HCT116 (cell line): ENCODE measurements around the gene SPATA20. TPM values are rescaled to one million over a fixed set of nuclear protein-coding genes. Genes with fewer than 3 reads are reported as not detected.

Source experiments
- ATAC-seq: fragments of 200-7000 bp; cut with Tn5 transposase; 2 replicates; pipeline ENCODE4 v1.9.1; 2020; ENCODE audit warnings: mild to moderate bottlenecking, moderate library complexity
- BruUV-seq: library from RNA; stranded (reverse); fragments of 400-500 nt; replicated peaks from 2 replicates; lab custom pipeline; 2021; lab: Mats Ljungman, UMichigan
- CTCF ChIA-PET: fragments of 300-600 bp; sonication (Branson Sonifier 250); formaldehyde crosslinking; loops from one replicate; lab custom pipeline; 2021; ENCODE audit warnings: antibody characterized with exemption; lab: Charles Lee
- POLR2A ChIA-PET: fragments of 300-600, 350-600 bp; sonication (Branson Sonifier 250); formaldehyde crosslinking; loops from one replicate; lab custom pipeline; 2021; ENCODE audit warnings: antibody characterized with exemption; lab: Charles Lee
- RAD21 ChIA-PET, 2 experiments: fragments of 300-600 bp; sonication (Branson Sonifier 250); formaldehyde crosslinking; loops; one replicate each; lab custom pipeline; 2023; ENCODE audit warnings: low total read pairs in 2 of 2; ENCODE audit not compliant: uncharacterized antibody in 2 of 2, unreplicated experiment in 2 of 2, low non-redundant PET in 1 of 2; lab: Charles Lee
- DNase-seq: peaks from one replicate; pipeline ENCODE4 v3.0.0-alpha.2; 2010; ENCODE audit warnings: low read depth, low spot score
- H2AFZ ChIP-seq: fragments of 200-600 bp; shearing (Covaris generic), sonication (generic); 2 replicates; pipeline ENCODE4 v1.6.1; 2017; ENCODE audit warnings: low read depth, mixed run types, mixed read lengths, antibody characterized with exemption, low read length; ENCODE audit not compliant: poor library complexity, severe bottlenecking
- H3K27ac ChIP-seq: 2 replicates; pipeline ENCODE4 v1.5.1; 2012; ENCODE audit warnings: low read depth, low read length
- H3K27me3 ChIP-seq: fragments of 200-600 bp; sonication (generic); 2 replicates; pipeline ENCODE4 v1.6.1; 2016; ENCODE audit warnings: mixed run types, low read length, mixed read lengths; ENCODE audit not compliant: insufficient read depth
- H3K36me3 ChIP-seq, 2 experiments: fragments of 200-500 bp in 1 of 2; fragments of 200-600 bp in 1 of 2; sonication (Bioruptor generic) in 1 of 2; sonication (generic) in 1 of 2; 2 replicates each; pipeline versions ENCODE4 v1.5.1 to v1.6.1; 2014 to 2016; ENCODE audit warnings: low read length in 2 of 2, inconsistent platforms in 1 of 2, mixed read lengths in 1 of 2, mixed run types in 1 of 2; ENCODE audit not compliant: insufficient read depth in 2 of 2, control insufficient read depth in 1 of 2
- H3K4me1 ChIP-seq, 2 experiments: fragments of 200-600 bp in 1 of 2; sonication (generic) in 1 of 2; 2 replicates each; pipeline versions ENCODE4 v1.5.1 to v1.6.1; 2012 to 2017; ENCODE audit warnings: low read length in 2 of 2, inconsistent platforms in 1 of 2, mild to moderate bottlenecking in 1 of 2, mixed read lengths in 1 of 2, mixed run types in 1 of 2, moderate library complexity in 1 of 2; ENCODE audit not compliant: insufficient read depth in 2 of 2, control insufficient read depth in 1 of 2
- H3K4me2 ChIP-seq: fragments of 200-600 bp; sonication (generic); 2 replicates; pipeline ENCODE4 v1.6.1; 2017; ENCODE audit warnings: mixed run types, low read length, mixed read lengths
- H3K4me3 ChIP-seq, 2 experiments: fragments of 200-600 bp in 1 of 2; sonication (generic) in 1 of 2; replicated peaks in 1 of 2; 2 replicates each; pipeline ENCODE4 v1.5.1; 2011 to 2016; ENCODE audit warnings: low read length in 2 of 2, control low read depth in 1 of 2, low read depth in 1 of 2, mild to moderate bottlenecking in 1 of 2, mixed read lengths in 1 of 2, mixed run types in 1 of 2
- H3K79me2 ChIP-seq: fragments of 200-600 bp; sonication (generic); 2 replicates; pipeline ENCODE4 v1.6.1; 2017; ENCODE audit warnings: mild to moderate bottlenecking, mixed run types, low read length, moderate library complexity, mixed read lengths; ENCODE audit not compliant: insufficient read depth
- H3K9ac ChIP-seq: fragments of 200-600 bp; sonication (generic); 2 replicates; pipeline ENCODE4 v1.6.1; 2016; ENCODE audit warnings: low read length, mixed read lengths
- H3K9me2 ChIP-seq: fragments of 200-600 bp; sonication (generic), shearing (Covaris generic); 2 replicates; pipeline ENCODE4 v1.6.1; 2017; ENCODE audit warnings: mixed run types, mild to moderate bottlenecking, moderate library complexity; ENCODE audit not compliant: insufficient read depth
- H3K9me3 ChIP-seq, 2 experiments: fragments of 200-500 bp in 1 of 2; fragments of 200-600 bp in 1 of 2; sonication (Bioruptor generic) in 1 of 2; sonication (generic) in 1 of 2; 2 replicates each; pipeline ENCODE4 v1.6.1; 2014 to 2017; ENCODE audit warnings: low read length in 2 of 2, mixed read lengths in 2 of 2, inconsistent platforms in 1 of 2, low read depth in 1 of 2, mild to moderate bottlenecking in 1 of 2, mixed run types in 1 of 2, moderate library complexity in 1 of 2; ENCODE audit not compliant: control insufficient read depth in 1 of 2, insufficient read depth in 1 of 2
- H4K20me1 ChIP-seq: fragments of 200-600 bp; sonication (generic), shearing (Covaris generic); 2 replicates; pipeline ENCODE4 v1.6.1; 2017; ENCODE audit warnings: mixed run types, mild to moderate bottlenecking, moderate library complexity; ENCODE audit not compliant: insufficient read depth
- ATF3 ChIP-seq: IDR thresholded peaks from 2 replicates; pipeline ENCODE4 v1.6.1; 2012
- CBX3 ChIP-seq: IDR thresholded peaks from 2 replicates; pipeline ENCODE4 v1.6.1; 2012; ENCODE audit warnings: low read depth
- CEBPB ChIP-seq: IDR thresholded peaks from 2 replicates; pipeline ENCODE4 v1.6.1; 2012; ENCODE audit warnings: low read depth
- CTCF ChIP-seq, 3 experiments: fragments of 200-600 bp in 1 of 3; sonication (generic) in 1 of 3; IDR thresholded peaks in 2 of 3; conservative IDR thresholded peaks in 1 of 3; 2 replicates each; pipeline ENCODE4 v1.5.1; 2012 to 2017; ENCODE audit warnings: low read depth in 2 of 3, low read length in 2 of 3, antibody characterized with exemption in 1 of 3, borderline replicate concordance in 1 of 3, control low read depth in 1 of 3, mild to moderate bottlenecking in 1 of 3, mixed read lengths in 1 of 3, mixed run types in 1 of 3, moderate library complexity in 1 of 3; ENCODE audit not compliant: insufficient read depth in 1 of 3
- EGR1 ChIP-seq: IDR thresholded peaks from 2 replicates; pipeline ENCODE4 v1.6.1; 2012; ENCODE audit warnings: low read depth
- ELF1 ChIP-seq: IDR thresholded peaks from 2 replicates; pipeline ENCODE4 v1.6.1; 2012; ENCODE audit warnings: low read depth, borderline replicate concordance
- EZH2 ChIP-seq: fragments of 200-600 bp; sonication (generic); IDR thresholded peaks from 2 replicates; pipeline ENCODE4 v1.6.1; 2017; ENCODE audit warnings: antibody characterized with exemption, mixed run types
- EZH2phosphoT487 ChIP-seq: fragments of 200-600 bp; IDR thresholded peaks from 2 replicates; pipeline ENCODE4 v1.6.1; 2018; ENCODE audit warnings: antibody characterized with exemption, borderline replicate concordance
- JUND ChIP-seq: IDR thresholded peaks from 2 replicates; pipeline ENCODE4 v1.6.1; 2012
- POLR2A ChIP-seq: IDR thresholded peaks from 2 replicates; pipeline ENCODE4 v1.7.0; 2011; ENCODE audit warnings: borderline replicate concordance; ENCODE audit not compliant: insufficient read depth, insufficient read length; ENCODE audit errors: extremely low read depth
- POLR2AphosphoS5 ChIP-seq: IDR thresholded peaks from 2 replicates; pipeline ENCODE4 v1.6.1; 2011; ENCODE audit warnings: mild to moderate bottlenecking, low read depth, low read length, moderate library complexity
- RAD21 ChIP-seq: IDR thresholded peaks from 2 replicates; pipeline ENCODE4 v1.6.1; 2012; ENCODE audit warnings: low read depth, mild to moderate bottlenecking
- REST ChIP-seq: IDR thresholded peaks from 2 replicates; pipeline ENCODE4 v1.6.1; 2012; ENCODE audit warnings: low read depth
- SP1 ChIP-seq: IDR thresholded peaks from 2 replicates; pipeline ENCODE4 v1.6.1; 2012; ENCODE audit warnings: low read depth
- SRF ChIP-seq: IDR thresholded peaks from 2 replicates; pipeline ENCODE4 v1.6.1; 2012; ENCODE audit warnings: low read depth
- TCF7L2 ChIP-seq: IDR thresholded peaks from 2 replicates; pipeline ENCODE4 v1.7.0; 2011; ENCODE audit warnings: borderline replicate concordance, inconsistent platforms; ENCODE audit not compliant: insufficient read depth, insufficient read length; ENCODE audit errors: extremely low read depth
- ZFX ChIP-seq: fragments of 450-650 bp; IDR thresholded peaks from 2 replicates; pipeline ENCODE4 v1.6.1; 2017
- intact Hi-C: fragments of 100-400 bp; cut with micrococcal nuclease; formaldehyde crosslinking; loops from 2 replicates; pipeline ENCODE4 v1.10.0; 2022
- total RNA-seq: library from RNA; stranded (reverse); gene quantifications from one replicate; pipeline ENCODE4 v1.2.1, GENCODE V29; 2021; ENCODE audit not compliant: unreplicated experiment
- TF ChIP-seq, protein P1 (sequence below): IDR thresholded peaks from 2 replicates; pipeline ENCODE4 v1.6.1; 2011; ENCODE audit warnings: mild to moderate bottlenecking, low read length, moderate library complexity; ENCODE audit not compliant: insufficient replicate concordance; ENCODE audit errors: extremely low read depth
- TF ChIP-seq, protein P2 (sequence below): IDR thresholded peaks from 2 replicates; pipeline ENCODE4 v1.6.1; 2012

The SPATA20 gene
- total RNA-seq, 1 experiment from 2014 or later, result 57.5 TPM

- TF ChIP-seq EZH2 (no peak), ATF3 (no peak), POLR2AphosphoS5 (no peak)
These were observed 11.1 kb downstream of the SPATA20 start (continued) for GRCh38 chr17:50558091-50558490.

GRCh38 chr17:50558581-50558940, 11.6 kb downstream of the SPATA20 start:
- Histone ChIP-seq H3K27ac (no peak overlapping the region), H3K4me1 (peaks cover 6 to 18% of the 10 kb centered on the region in 2 experiments; a peak in 3 of 4 replicates), H3K9ac (no peak overlapping the region), H3K27me3 (no peaks in the 10 kb centered on the region), H2AFZ (no peak overlapping the region), H3K36me3 (no peaks in the 10 kb centered on the region), H3K4me3 (no peak overlapping the region), H3K9me3 (no peaks in the 10 kb centered on the region), H3K4me2 (no peak overlapping the region), H3K79me2 (no peaks in the 10 kb centered on the region), H4K20me1 (no peaks in the 10 kb centered on the region), H3K9me2 (no peaks in the 10 kb centered on the region)
- ChIA-PET CTCF (no interaction called here), POLR2A (no interaction called here), RAD21 (no interaction called here)
- no peak for DNase-seq
- ATAC-seq, result no peak
- no peak for TF ChIP-seq ZFX
- no peak for TF ChIP-seq JUND
- no peak for TF ChIP-seq EZH2phosphoT487
- no peak for TF ChIP-seq ELF1
- no peak for TF ChIP-seq POLR2A
- TF ChIP-seq RAD21, result no peak
- TF ChIP-seq TCF7L2, result no peak
- TF ChIP-seq CEBPB, result no peak
- no peak for TF ChIP-seq CTCF (IDR thresholded peaks at IDR 0.05 in 2 of 3, conservative IDR thresholded peaks at IDR 0.05 in 1 of 3; ENCODE audit: borderline replicate concordance in 1 of 3, insufficient read depth in 1 of 3, low read depth in 2 of 3, low read length in 2 of 3)
- TF ChIP-seq SRF, result no peak
- no peak for TF ChIP-seq ATF3
- no peak for TF ChIP-seq REST
- TF ChIP-seq CBX3, result no peak
- no peak for TF ChIP-seq SP1
- TF ChIP-seq EGR1, result no peak
- TF ChIP-seq, protein P1, sequence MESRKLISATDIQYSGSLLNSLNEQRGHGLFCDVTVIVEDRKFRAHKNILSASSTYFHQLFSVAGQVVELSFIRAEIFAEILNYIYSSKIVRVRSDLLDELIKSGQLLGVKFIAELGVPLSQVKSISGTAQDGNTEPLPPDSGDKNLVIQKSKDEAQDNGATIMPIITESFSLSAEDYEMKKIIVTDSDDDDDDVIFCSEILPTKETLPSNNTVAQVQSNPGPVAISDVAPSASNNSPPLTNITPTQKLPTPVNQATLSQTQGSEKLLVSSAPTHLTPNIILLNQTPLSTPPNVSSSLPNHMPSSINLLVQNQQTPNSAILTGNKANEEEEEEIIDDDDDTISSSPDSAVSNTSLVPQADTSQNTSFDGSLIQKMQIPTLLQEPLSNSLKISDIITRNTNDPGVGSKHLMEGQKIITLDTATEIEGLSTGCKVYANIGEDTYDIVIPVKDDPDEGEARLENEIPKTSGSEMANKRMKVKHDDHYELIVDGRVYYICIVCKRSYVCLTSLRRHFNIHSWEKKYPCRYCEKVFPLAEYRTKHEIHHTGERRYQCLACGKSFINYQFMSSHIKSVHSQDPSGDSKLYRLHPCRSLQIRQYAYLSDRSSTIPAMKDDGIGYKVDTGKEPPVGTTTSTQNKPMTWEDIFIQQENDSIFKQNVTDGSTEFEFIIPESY, result no peak
- TF ChIP-seq, protein P2, sequence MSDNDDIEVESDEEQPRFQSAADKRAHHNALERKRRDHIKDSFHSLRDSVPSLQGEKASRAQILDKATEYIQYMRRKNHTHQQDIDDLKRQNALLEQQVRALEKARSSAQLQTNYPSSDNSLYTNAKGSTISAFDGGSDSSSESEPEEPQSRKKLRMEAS, result no peak
- intact Hi-C loops, result no loop called here
- BruUV-seq, result no TSS peak
